HEK293 (cell line): ENCODE results near the gene ITGB1BP1.

Experiments
- CTCF ChIP-seq: fragments of 450-650 bp; formaldehyde crosslinking; IDR thresholded peaks from 2 replicates; pipeline ENCODE4 v1.5.1; 2016; ENCODE audit warnings: missing biosample characterization, missing genetic modification characterization
- PBX3 ChIP-seq: sonication (generic); formaldehyde crosslinking; IDR thresholded peaks from 2 replicates; pipeline ENCODE4 v1.8.1; 2022; ENCODE audit warnings: mild to moderate bottlenecking, moderate library complexity, missing genetic modification reagents
- REST ChIP-seq: fragments of 450-650 bp; formaldehyde crosslinking; IDR thresholded peaks from 2 replicates; pipeline ENCODE4 v1.5.1; 2016; ENCODE audit warnings: missing biosample characterization, missing genetic modification characterization
- ZBTB17 ChIP-seq: fragments of 450-650 bp; formaldehyde crosslinking; IDR thresholded peaks from 2 replicates; pipeline ENCODE4 v1.5.1; 2016; ENCODE audit warnings: missing biosample characterization, missing genetic modification characterization
- ZEB2 ChIP-seq: fragments of 450-650 bp; formaldehyde crosslinking; IDR thresholded peaks from 2 replicates; pipeline ENCODE4 v1.5.1; 2016; ENCODE audit warnings: missing biosample characterization, missing genetic modification characterization
- ZNF362 ChIP-seq: fragments of 450-650 bp; formaldehyde crosslinking; IDR thresholded peaks from 2 replicates; pipeline ENCODE4 v1.5.1; 2016; ENCODE audit warnings: missing biosample characterization, missing genetic modification characterization
- ZNF610 ChIP-seq: fragments of 450-650 bp; formaldehyde crosslinking; IDR thresholded peaks from 2 replicates; pipeline ENCODE4 v1.5.1; 2016; ENCODE audit warnings: missing biosample characterization, missing genetic modification characterization, borderline replicate concordance

- TF ChIP-seq CTCF (tag by site-specific recombination) (no peak), ZNF610 (tag by site-specific recombination) (no peak), ZBTB17 (tag by site-specific recombination) (no peak), ZNF362 (no peak), REST (tag by site-specific recombination) (no peak), ZEB2 (no peak), PBX3 (CRISPR knock-in tag) (no peak)
Measured at GRCh38 chr2:9419541-9419940, 3.8 kb downstream of the ITGB1BP1 start.
